IPS DF 6.9 (cell line): ENCODE results near the gene NLGN4X.

ENCODE experiments used
- DNase-seq: peaks from one replicate; pipeline ENCODE4 v3.0.0-alpha.2; 2013; ENCODE audit warnings: low read depth, low spot score
- H3K27ac ChIP-seq: one replicate; pipeline ENCODE4 v1.5.1; 2013; ENCODE audit warnings: low read length, control low read depth
- H3K27me3 ChIP-seq: 2 replicates; pipeline ENCODE4 v1.6.1; 2013; ENCODE audit warnings: mild to moderate bottlenecking, low read length; ENCODE audit not compliant: control insufficient read depth, insufficient read depth
- H3K36me3 ChIP-seq: 2 replicates; pipeline ENCODE4 v1.6.1; 2013; ENCODE audit warnings: low read length; ENCODE audit not compliant: control insufficient read depth, insufficient read depth
- H3K4me1 ChIP-seq: 2 replicates; pipeline ENCODE4 v1.6.1; 2013; ENCODE audit warnings: low read length; ENCODE audit not compliant: control insufficient read depth, insufficient read depth
- H3K4me3 ChIP-seq: 2 replicates; pipeline ENCODE4 v1.5.1; 2013; ENCODE audit warnings: mild to moderate bottlenecking, low read length
- H3K9me3 ChIP-seq: 2 replicates; pipeline ENCODE4 v1.6.1; 2013; ENCODE audit warnings: low read length, inconsistent platforms; ENCODE audit not compliant: control insufficient read depth, insufficient read depth
- WGBS: extraction: QIAGEN DNeasy Blood & Tissue Kit; methylation state at CpG from one replicate; pipeline ENCODE4 v1.1.7; 2013; ENCODE audit warnings: mixed read lengths, missing lambda C conversion rate; ENCODE audit not compliant: insufficient read length, insufficient coverage; 5-methylcytosine and 5-hydroxymethylcytosine counted together

NLGN4X gene

GRCh38 chrX:5976332-5976731, 252.3 kb downstream of the NLGN4X start:
- Histone ChIP-seq H3K4me1 (no peaks in the 10 kb centered on the region), H3K27me3 (no peaks in the 10 kb centered on the region), H3K36me3 (no peaks in the 10 kb centered on the region), H3K4me3 (no peak overlapping the region), H3K9me3 (no peaks in the 10 kb centered on the region), H3K27ac (no peak overlapping the region)
- no peak for DNase-seq
- WGBS, result no CpG with 5 or more reads among the region's 4 CpGs

GRCh38 chrX:5971300-5971699, 257.4 kb downstream of the NLGN4X start:
- DNase-seq, result no peak
- no peaks in the 10 kb centered on the region for H3K27me3 ChIP-seq

GRCh38 chrX:5965406-5965805, 263.3 kb downstream of the NLGN4X start:
- no peak overlapping the region for H3K4me3 ChIP-seq
- WGBS, result no CpG with 5 or more reads among the region's 3 CpGs
- no peaks in the 10 kb centered on the region for H3K36me3 ChIP-seq
- H3K27ac ChIP-seq, result no peak overlapping the region
- DNase-seq, result no peak
- no peaks in the 10 kb centered on the region for H3K4me1 ChIP-seq
- H3K9me3 ChIP-seq, result no peaks in the 10 kb centered on the region
- no peaks in the 10 kb centered on the region for H3K27me3 ChIP-seq

More at GRCh38 chrX:5971300-5971699, 257.4 kb downstream of the NLGN4X start:
- no peak overlapping the region for H3K27ac ChIP-seq
- no peaks in the 10 kb centered on the region for H3K36me3 ChIP-seq
- no peaks in the 10 kb centered on the region for H3K4me1 ChIP-seq
- H3K4me3 ChIP-seq, result no peak overlapping the region
- H3K9me3 ChIP-seq, result no peaks in the 10 kb centered on the region

GRCh38 chrX:5959286-5959685, 269.4 kb downstream of the NLGN4X start:
- Histone ChIP-seq H3K27ac (no peak overlapping the region), H3K27me3 (no peaks in the 10 kb centered on the region), H3K4me1 (no peaks in the 10 kb centered on the region), H3K36me3 (no peaks in the 10 kb centered on the region), H3K9me3 (no peaks in the 10 kb centered on the region), H3K4me3 (no peak overlapping the region)
- no peak for DNase-seq
- WGBS, result no CpG with 5 or more reads among the region's 2 CpGs

- no peak overlapping the region for H3K27ac ChIP-seq
- no peak for DNase-seq
- WGBS, result no CpG with 5 or more reads among the region's 2 CpGs
- no peak overlapping the region for H3K4me3 ChIP-seq
- no peaks in the 10 kb centered on the region for H3K4me1 ChIP-seq
- no peaks in the 10 kb centered on the region for H3K27me3 ChIP-seq
- no peaks in the 10 kb centered on the region for H3K36me3 ChIP-seq
- H3K9me3 ChIP-seq, result no peaks in the 10 kb centered on the region
Measured at GRCh38 chrX:5958523-5958922, 270.1 kb downstream of the NLGN4X start.

GRCh38 chrX:5957506-5957905, 271.2 kb downstream of the NLGN4X start:
- no peak overlapping the region for H3K4me3 ChIP-seq
- DNase-seq, result no peak
- no CpG with 5 or more reads among the region's 3 CpGs for WGBS
- H3K36me3 ChIP-seq, result no peaks in the 10 kb centered on the region
- H3K27ac ChIP-seq, result no peak overlapping the region
- no peaks in the 10 kb centered on the region for H3K9me3 ChIP-seq
- no peaks in the 10 kb centered on the region for H3K27me3 ChIP-seq
- H3K4me1 ChIP-seq, result no peaks in the 10 kb centered on the region

GRCh38 chrX:5936438-5936837, 292.2 kb downstream of the NLGN4X start:
- Histone ChIP-seq H3K4me3 (no peak overlapping the region), H3K4me1 (no peaks in the 10 kb centered on the region), H3K36me3 (no peaks in the 10 kb centered on the region), H3K9me3 (no peaks in the 10 kb centered on the region), H3K27me3 (no peaks in the 10 kb centered on the region), H3K27ac (no peak overlapping the region)
- DNase-seq, result no peak
- no CpG with 5 or more reads among the region's 6 CpGs for WGBS

GRCh38 chrX:5928224-5928623, 300.4 kb downstream of the NLGN4X start:
- WGBS, result no CpG with 5 or more reads among the region's 2 CpGs
- Histone ChIP-seq H3K4me1 (no peaks in the 10 kb centered on the region), H3K27ac (no peak overlapping the region), H3K4me3 (no peak overlapping the region), H3K27me3 (no peaks in the 10 kb centered on the region), H3K36me3 (no peaks in the 10 kb centered on the region), H3K9me3 (no peaks in the 10 kb centered on the region)
- no peak for DNase-seq

GRCh38 chrX:5916945-5917344, 311.7 kb downstream of the NLGN4X start:
- WGBS, result no CpG with 5 or more reads among the region's 5 CpGs
- Histone ChIP-seq H3K4me3 (no peak overlapping the region), H3K27me3 (no peaks in the 10 kb centered on the region), H3K4me1 (no peaks in the 10 kb centered on the region), H3K9me3 (no peaks in the 10 kb centered on the region), H3K36me3 (no peaks in the 10 kb centered on the region), H3K27ac (no peak overlapping the region)
- DNase-seq, result no peak

GRCh38 chrX:5915783-5916182, 312.9 kb downstream of the NLGN4X start:
- no peak for DNase-seq
- no peaks in the 10 kb centered on the region for H3K4me1 ChIP-seq
- H3K27ac ChIP-seq, result no peak overlapping the region
- no peaks in the 10 kb centered on the region for H3K27me3 ChIP-seq
- no peaks in the 10 kb centered on the region for H3K36me3 ChIP-seq
- no CpG with 5 or more reads among the region's 1 CpG for WGBS
- H3K9me3 ChIP-seq, result no peaks in the 10 kb centered on the region
- H3K4me3 ChIP-seq, result no peak overlapping the region

- DNase-seq, result no peak
- H3K9me3 ChIP-seq, result no peaks in the 10 kb centered on the region
- no peak overlapping the region for H3K27ac ChIP-seq
- H3K36me3 ChIP-seq, result peaks cover 4% of the 10 kb centered on the region
- H3K4me3 ChIP-seq, result no peak overlapping the region
- H3K27me3 ChIP-seq, result no peaks in the 10 kb centered on the region
- no peaks in the 10 kb centered on the region for H3K4me1 ChIP-seq
- no CpG with 5 or more reads among the region's 6 CpGs for WGBS
Measured at GRCh38 chrX:5907207-5907606, 321.5 kb downstream of the NLGN4X start.
